ENCODE measurements around the gene OR2J1.
"Not testable (repeated sequence)": the region's sequence is repeated elsewhere in the genome, so short reads cannot be mapped to it uniquely, and the experiment has no call there.

OR2J1 gene

DNA sequence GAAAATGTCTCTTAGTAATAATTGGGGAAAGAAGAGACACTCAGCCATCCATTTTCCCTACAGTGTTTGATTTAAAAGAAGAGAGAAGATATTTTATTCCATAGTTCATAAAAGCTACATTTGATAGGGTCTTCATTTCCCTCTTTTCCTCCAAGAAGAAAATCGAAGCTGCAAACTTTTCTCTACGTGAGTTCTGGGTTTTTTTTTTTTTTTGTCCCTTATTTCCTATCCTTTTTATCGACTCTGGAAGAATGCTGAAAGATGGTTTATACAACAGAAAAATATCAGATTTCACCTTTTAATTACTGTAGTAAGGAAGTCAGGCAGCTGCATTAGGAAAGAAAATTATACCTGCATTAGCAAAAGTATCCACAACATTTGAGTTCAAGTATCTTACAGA, at the start of gene OR2J1:
TSS of gene OR2J1 (plus strand) at position 301 of the 400 bp plus-strand sequence. CDS start 1,453 bp downstream, outside the sequence.
- DNase-seq (ENCODE audit: low read depth), result no peak

DNA sequence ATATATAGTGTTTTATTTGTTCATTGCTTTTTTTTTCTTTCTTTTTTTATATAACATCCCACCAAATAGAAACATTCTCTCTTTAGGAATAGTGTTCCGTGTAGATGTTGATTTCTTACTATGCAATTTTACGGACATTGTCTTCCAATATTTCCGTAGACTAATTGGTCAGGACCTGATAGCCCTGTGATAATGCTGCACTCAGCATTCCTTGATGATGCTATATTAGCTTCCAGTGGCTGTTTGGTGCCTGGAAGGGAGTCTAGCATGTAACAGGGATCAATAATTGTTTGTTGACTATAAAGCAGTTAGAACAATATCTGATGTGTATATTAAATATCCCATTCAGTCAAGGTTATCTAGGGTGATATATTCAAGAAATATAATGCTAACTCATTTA, 47.6 kb upstream of the OR2J1 start:
- no peak for DNase-seq (ENCODE audit: low read depth)

DNA sequence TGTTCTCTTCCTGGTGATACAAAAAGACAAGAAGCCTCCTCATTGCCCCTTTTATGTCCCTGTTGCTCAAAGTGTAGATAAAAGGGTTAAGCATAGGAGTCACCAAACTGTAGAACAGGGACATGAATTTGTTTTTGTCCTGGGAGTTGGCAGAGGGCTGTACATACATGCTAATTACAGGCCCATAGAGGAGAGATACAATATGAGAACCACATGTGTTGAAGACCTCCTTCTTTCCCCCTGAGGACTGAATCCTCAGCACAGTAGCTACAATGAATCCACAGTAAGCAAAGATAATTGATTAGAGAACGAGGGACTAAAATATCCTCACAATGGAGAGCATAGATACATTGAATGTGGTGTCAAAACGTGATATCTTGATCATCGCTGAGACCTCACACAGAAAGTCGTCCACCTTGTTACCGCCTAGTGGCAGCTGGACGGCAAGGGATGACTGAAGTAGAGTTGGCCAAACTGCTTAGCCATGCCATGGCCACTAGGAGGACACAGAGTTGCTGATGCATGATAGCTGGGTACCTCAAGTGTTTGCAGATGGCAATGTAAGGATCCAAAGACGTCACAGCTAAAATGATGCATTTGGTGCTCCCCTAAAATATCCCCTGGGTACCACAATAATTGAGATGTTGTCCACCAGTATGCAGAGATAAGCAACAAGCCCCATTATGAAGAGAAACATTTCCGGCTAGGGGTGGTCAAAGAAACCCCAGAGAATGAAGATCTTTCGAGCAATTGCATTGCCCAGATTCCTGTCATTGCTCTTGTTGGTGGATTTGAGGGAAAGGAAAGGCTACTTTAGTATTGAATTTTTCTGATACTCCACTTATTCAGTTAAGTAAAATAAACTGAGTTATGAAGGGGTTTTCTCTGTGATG, 27.2 kb upstream of the OR2J1 start:
- DNase-seq (ENCODE audit: low read depth), result peak; percentile 34

DNA sequence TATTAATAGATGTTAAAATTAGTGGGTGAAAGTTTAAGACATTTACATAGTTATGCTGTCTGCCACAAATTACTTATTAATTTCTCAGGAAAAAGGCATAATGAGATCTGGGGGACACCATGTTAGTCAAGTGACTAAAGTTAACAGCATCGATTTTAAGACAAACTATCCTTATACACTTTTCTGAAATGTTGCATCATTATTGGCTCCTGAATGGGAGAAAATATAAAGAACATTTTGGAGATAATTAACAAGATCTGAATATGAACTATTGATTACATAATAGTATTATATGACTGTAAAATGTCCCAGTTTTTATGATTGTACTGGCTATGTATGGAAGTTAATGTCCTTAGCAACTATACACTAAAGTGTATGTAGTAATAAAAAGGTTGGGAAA, 20.1 kb upstream of the OR2J1 start:
- no peak for DNase-seq (ENCODE audit: low read depth)

DNA sequence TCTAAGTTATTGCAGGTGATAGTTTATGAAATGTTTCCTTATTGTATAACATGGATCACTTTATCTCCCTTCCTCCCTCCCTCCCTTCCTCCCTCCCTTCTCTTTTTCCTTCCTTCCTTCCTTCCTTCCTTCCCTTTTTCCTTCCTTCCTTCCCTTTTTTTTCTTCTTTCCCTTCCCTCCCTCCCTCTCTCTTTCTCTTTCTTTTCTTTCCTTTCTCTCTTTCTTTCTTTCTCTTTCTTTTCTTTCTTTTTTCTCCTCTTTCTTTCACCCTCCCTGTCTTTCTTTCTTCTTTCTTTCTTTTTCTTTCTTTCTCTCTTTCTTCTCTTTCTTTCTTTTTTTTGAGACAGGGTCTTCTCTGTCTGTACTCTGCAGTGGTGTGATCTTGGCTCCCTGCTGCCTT, 18.0 kb upstream of the OR2J1 start:
- DNase-seq (ENCODE audit: low read depth), result no peak

DNA sequence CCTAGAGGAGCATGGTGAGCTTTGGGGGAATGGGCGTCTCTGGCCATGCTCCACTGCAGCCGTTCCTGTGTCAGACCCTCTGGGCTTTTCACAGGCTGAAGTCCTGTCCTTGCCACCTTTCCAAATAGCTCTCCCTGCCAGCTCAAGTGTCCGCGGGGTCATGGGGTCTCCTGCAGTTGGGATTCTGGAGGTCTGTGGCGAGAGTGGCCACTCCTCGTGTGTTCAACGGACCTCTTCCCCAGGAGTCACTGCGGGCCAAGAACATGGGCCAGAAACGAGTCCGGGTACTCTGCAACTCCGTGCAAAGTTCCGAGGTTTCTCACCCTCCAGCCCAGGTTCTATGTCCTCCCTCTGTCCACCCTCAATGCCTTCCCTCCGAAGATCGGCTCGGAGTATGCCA, 16.8 kb upstream of the OR2J1 start:
- DNase-seq (ENCODE audit: low read depth), result no peak

DNA sequence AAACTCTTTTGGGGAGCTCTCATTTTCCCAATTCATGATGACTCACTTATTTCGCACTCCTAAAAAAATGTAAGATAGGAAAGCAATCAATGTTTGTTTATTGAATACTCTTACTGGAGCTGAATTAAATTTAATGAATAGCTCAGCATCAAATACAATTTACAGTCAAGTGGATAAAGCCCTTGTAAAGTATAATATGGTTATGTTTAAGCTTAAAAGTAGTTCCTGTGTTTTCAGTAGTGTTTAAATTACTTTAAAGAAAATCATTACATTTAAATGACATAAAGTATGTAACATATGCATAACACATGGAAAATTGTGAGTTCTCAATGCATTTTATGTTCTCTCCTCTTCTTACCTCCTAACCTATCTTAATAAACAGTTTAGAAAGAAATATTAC, 12.1 kb upstream of the OR2J1 start, which contains the start of gene OR2B3:
TSS of gene OR2B3 (minus strand) at position 101 of the 400 bp plus-strand sequence. CDS start at position 36, 65 bp downstream.
- no peak for DNase-seq (ENCODE audit: low read depth)

DNA sequence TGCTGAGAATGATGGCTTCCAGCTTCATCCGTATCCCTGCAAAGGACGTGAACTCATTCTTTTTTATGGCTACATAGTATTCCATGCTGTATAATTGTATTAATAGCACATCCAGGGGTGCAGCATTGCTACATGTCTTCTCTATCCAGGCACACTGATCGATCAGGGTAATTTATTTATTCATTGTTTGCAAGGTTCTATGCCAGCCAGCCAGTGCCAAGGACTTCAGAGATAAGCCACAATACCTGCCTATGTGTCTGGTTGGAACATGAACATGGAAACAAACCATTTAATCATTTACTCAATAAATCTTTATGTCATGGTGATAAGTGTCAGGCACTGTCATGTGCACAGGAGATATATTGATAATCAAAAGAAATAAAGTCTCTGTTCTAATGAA, 6.3 kb upstream of the OR2J1 start:
- no peak for DNase-seq (ENCODE audit: low read depth)

DNA sequence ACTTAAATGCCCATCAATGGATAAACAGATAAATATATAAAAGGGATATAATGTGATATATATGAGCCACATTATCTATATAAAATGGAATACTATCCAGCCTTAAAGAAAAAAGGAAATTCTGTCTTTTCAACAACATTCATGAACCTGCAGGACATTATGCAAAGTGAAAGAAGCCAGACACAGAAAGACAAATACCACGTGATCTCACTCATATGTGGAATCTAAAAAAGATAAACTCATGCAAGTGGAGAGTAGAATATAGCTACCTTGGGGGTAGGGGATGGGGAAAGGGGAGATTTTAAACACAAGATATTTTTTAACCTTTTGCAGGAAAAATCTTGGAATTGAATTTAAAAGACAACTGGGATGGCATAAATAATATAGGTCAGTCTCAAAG, 1.5 kb upstream of the OR2J1 start:
- DNase-seq (ENCODE audit: low read depth), result no peak

DNA sequence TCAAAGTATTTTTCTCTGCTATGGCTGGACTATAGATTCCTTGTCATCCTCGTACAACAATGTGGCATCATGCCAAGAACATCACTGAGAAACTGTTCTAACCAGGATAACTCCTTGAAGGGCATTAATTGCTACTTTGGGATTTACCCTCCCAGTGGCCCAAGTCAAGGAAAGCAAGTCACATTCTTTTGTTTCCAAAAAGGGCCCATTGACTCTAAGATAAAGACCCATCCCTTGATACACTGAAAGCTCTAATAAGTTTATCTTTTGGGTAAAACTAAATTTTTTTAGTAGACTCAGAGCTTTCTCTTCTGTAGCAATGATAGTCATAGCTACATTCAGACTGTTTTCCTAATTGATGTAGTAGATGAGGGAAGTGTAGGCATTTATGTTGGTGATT, 8.5 kb downstream of the OR2J1 start, which contains the start of gene OR2J3:
TSS of gene OR2J3 (plus strand) at position 301 of the 400 bp plus-strand sequence. CDS start 3,833 bp downstream, outside the sequence.
- no peak for DNase-seq (ENCODE audit: low read depth)

DNA sequence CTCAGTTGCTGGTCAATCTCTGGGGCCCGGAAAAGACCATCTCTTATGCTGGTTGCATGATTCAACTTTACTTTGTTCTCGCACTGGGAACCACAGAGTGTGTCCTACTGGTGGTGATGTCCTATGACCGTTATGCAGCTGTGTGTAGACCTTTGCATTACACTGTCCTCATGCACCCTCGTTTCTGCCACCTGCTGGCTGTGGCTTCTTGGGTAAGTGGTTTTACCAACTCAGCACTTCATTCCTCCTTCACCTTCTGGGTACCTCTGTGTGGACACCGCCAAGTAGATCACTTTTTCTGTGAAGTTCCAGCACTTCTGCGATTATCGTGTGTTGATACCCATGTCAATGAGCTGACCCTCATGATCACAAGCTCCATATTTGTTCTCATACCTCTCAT, 12.8 kb downstream of the OR2J1 start:
- no peak for DNase-seq (ENCODE audit: low read depth)

DNA sequence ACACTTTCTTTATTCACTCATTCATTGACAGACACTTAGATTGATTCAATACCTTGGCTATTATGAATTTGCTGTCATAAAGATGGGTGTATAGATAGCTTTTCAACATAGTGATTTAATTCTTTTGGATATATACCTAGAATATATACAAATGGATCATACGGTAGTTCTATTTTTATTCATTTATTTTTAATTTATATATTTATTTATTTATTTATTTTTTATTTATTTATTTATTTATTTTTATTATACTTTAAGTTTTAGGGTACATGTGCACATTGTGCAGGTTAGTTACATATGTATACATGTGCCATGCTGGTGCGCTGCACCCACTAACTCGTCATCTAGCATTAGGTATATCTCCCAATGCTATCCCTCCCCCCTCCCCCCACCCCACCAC, 15.7 kb downstream of the OR2J1 start:
- not testable (repeated sequence) for DNase-seq (ENCODE audit: low read depth)

DNA sequence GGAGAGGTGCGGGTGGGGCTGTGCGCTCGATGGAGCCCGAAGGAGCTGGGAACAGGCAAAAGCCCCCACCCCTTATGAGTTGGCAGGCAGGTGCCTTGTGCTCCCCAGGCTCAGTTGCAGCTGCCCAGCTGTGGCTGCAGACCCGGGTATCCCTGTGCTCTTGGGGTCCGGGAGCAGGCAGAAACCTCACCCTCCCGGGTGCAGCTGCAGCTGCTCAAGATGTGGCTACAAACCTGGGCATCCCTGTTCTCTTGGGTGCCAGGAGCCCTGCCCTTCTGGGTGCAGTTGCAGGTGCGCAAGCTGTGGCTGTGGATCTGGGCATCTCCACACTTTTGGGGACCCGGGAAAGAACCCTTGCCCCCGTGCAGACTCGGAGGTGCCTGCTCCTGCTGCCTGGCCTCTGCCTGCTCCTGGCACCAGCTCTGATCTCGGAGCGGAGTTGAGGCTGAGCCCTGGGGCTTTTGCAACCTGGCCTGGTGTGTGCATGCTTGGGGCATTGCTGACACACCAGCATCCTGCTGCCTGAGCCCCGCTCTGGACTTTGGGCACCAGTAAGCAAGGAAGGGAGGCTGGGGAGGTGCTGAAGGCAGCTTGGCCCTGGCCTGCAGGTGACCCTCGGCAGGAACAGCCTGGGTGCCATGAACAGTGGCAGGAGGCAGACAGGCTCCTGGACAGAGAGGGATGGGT, 30.2 kb downstream of the OR2J1 start:
- DNase-seq (ENCODE audit: low read depth), result no peak

DNA sequence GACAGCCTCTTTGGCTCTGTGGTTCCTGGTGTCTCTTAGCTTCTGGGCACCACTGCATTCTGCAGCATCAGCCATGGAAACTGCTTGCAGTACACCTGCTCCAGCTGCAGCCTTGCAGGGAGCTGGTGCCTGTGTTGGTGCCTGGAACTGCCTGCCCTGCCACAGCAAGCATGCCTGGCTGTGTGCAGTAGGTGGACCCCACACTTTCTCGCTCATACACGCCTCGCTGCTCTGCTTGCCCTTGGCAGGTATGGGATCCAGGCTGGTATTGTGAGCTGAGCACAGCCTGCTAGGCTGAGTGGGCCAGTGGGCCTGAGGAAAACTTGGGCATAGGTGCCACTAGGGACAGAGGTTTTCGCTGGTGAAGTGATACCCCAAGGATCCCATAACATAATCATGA, 31.4 kb downstream of the OR2J1 start:
- DNase-seq (ENCODE audit: low read depth), result no peak

DNA sequence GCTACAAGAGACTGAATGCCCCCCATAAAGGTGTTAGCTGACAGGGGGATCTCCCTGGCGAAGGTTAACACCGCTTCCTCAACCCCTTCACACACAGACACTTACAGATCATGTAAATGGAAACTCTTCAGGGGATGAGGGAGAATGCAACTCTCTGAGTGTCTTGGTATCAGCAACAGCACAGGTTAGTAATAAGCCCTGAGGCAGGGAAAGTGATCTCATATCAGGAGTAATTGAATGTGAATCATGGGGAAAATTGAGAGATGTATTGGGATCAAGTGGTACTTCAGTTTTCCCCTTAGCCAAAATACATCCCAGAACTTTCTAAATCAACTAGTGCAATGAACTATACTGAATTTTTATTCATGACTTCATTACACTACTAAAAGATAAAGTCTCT, 32.4 kb downstream of the OR2J1 start:
- no peak for DNase-seq (ENCODE audit: low read depth)

DNA sequence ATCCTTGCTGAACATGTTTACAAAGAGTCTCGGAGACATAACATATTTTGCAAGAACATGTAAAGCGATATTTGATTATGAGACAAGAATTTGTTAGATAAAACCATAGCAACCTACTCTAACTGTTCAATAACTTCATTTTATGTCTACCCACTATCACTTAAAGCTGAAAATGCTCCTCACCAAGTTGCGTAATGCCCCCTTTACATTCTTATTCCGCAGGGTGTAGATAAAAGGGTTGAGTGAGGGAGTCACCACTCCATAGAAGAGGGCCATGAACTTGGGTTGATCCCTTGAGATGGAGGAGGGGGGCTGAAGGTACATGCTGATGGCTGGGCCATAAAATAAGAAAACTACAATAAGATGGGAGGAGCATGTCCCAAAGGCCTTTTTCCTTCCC, 38.4 kb downstream of the OR2J1 start:
- DNase-seq (ENCODE audit: low read depth), result no peak

DNA sequence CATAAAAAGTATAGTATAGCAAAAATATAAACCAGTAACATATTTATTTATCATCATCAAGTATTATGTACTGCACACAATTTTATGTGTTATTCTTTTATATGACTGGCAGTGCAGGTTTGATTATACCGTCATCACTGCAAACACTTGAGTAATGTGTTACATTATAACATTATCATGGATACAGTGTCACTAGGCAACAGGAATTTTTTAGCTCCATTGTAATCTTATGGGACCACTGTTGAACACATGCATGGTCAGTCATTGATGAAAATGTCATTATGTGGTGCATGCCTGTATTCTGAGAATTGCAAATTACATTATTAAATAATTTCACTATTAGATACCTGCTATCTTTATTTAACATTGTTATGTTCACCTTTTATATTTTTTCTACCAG, 42.3 kb downstream of the OR2J1 start:
- no peak for DNase-seq (ENCODE audit: low read depth)

DNA sequence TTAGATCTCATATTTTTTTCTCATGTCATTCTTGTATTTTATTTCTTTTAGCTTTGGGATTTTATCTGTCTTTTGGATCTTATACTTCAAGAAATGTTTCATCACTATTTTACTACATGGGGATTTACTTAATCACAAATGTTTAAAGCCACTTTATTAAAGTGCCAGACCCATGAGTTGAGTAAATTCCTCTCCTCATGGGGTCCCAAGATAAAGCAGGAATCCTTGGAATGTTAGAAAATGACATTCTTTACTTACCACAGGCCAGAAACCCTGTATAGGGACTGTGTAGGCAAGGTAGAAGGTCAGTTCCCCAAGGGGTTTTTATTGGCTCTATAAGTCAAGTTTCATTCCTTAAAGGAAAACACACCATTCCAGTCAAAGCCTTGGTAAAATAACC, 43.0 kb downstream of the OR2J1 start:
- DNase-seq (ENCODE audit: low read depth), result peak; percentile 70

DNA sequence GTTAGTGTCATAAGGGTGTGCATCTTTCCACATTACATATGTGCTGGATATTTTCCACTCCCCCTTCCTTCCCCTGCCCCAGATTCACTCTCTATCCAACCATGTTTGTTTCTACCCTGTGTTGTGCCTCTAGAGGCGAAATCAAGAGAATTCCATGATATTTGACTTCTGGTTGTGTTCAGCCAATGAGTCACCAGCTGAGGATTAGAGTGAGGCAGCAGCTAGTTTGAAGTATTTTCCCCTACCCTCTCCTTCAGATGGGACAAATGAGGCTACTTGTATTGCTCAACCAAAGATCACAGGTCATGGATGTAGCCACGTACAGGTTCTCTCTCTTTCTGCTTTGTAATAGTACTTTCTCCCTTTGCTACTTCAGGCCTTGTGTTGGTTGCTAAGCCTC, 46.9 kb downstream of the OR2J1 start:
- no peak for DNase-seq (ENCODE audit: low read depth)

DNA sequence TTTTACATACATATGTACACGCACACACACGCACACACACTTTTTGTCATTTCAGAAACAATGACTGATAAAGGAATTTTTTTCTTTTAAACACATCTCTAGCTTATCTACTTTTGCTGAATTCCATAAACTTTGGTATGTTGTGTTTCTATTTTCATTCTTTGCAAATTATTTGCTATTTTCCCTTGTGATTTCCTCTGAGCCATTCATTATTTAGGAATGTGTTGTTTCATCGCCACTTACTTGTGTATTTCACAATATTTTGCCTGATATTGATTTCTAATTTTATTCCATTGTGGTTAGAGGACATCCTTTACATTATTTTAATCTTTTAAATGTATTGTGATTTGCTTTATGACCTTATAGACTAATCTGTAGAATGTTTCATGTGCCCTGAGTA, 47.8 kb downstream of the OR2J1 start:
- no peak for DNase-seq (ENCODE audit: low read depth)

DNA sequence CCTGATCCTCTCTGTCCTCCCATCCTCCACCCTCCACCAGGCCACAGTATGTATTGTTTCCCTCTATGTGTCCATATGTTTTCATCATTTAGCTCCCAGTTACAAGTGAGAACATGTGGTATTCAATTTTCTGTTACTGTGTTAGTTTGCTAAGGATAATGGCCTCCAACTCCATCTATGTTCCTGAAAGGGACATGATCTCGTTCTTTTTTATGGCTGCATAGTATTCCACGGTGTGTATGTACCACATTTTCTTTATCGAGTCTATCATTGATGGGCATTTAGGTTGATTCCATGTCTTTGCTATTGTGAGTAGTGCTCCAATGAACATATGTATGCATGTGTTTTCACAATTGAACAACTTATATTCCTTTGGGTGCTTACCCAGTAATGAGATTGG, 50.2 kb downstream of the OR2J1 start:
- not testable (repeated sequence) for DNase-seq (ENCODE audit: low read depth)

Data from HS-27A (cell line).